Umbilical cord (tissue), 2 donors: ENCODE data around the gene ARHGAP42. TPM values are rescaled to one million over a fixed set of nuclear protein-coding genes. Genes with fewer than 3 reads are reported as not detected.
"Not testable (repeated sequence)": the region's sequence is repeated elsewhere in the genome, so short reads cannot be mapped to it uniquely, and the experiment has no call there.

Source experiments
- DNase-seq: peaks from one replicate; pipeline ENCODE4 v3.0.0-alpha.2; 2015; ENCODE audit warnings: low spot score
- total RNA-seq: library from RNA; depleted of rRNA; stranded (reverse); fragments of >200 nt; gene quantifications from one replicate; pipeline ENCODE4 v1.2.3, GENCODE V29; 2014; ENCODE audit warnings: low replicate concordance; ENCODE audit not compliant: insufficient read depth

ARHGAP42 gene
- total RNA-seq, 1 donor from 2014 or later = 18.5 TPM

GRCh38 chr11:100719809-100720221, 32.7 kb downstream of the ARHGAP42 start:
- peak; percentile 63 for DNase-seq

DNA sequence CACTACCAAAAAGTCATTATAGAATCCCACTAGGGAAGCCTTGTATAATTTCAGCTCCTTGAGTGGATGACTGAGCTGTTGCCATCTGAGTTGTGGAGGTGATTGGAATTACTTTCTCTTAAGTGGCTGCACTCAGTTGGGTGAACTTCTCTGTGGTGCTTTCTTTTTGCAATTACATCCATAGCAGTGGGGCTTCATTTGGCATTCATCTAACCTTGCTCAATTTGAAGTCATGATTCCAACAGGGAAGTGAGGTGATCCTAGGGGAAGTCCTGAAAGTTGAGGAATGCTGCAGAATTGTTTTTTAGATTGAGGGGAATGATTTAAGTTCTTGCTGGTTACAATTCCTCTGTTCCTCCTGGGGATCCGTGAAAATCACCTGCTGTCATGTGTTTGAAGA, 39.6 kb downstream of the ARHGAP42 start:
- no peak for DNase-seq

GRCh38 chr11:100727410-100727809, 40.3 kb downstream of the ARHGAP42 start:
- peak; percentile 29 for DNase-seq

GRCh38 chr11:100730266-100730665, 43.2 kb downstream of the ARHGAP42 start:
- DNase-seq = peak; percentile 47

DNA sequence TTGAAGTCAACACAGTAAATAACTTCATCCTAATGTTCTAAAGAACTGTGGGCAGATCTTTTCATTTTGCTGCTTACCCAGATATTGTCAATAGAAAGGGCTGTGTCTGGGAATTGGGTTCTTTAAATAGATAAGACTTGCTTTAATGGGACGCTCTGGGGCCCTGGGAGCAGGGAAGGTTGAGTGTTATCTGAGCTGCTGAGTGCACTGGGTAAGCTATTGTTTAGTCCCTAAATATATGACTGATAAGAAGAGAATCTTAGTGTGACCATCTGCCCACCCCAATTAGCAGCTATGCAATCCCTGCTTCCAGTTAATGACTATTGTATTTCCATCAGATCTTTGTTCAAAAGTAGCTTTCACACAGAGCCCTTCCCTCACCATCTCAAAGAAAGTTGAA, 44.4 kb downstream of the ARHGAP42 start:
- DNase-seq = no peak

DNA sequence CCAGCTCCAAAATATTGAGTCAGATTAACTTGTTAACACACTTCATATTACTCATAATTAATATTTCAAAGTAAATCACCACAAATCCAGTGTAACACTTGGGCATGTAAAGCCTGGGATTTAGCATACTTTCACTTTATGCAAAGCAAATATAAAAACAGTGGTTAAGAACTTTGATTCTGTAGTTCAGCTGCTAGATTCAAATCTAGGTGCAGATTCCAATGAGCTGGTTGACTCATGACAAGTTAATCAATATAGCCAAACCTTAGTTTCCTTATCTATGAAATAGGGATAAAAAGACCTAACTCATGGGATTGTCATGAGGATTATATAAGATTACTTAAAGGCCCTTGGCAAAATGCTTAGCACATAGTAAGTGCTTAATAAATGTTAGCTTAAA, 45.9 kb downstream of the ARHGAP42 start:
- no peak for DNase-seq

DNA sequence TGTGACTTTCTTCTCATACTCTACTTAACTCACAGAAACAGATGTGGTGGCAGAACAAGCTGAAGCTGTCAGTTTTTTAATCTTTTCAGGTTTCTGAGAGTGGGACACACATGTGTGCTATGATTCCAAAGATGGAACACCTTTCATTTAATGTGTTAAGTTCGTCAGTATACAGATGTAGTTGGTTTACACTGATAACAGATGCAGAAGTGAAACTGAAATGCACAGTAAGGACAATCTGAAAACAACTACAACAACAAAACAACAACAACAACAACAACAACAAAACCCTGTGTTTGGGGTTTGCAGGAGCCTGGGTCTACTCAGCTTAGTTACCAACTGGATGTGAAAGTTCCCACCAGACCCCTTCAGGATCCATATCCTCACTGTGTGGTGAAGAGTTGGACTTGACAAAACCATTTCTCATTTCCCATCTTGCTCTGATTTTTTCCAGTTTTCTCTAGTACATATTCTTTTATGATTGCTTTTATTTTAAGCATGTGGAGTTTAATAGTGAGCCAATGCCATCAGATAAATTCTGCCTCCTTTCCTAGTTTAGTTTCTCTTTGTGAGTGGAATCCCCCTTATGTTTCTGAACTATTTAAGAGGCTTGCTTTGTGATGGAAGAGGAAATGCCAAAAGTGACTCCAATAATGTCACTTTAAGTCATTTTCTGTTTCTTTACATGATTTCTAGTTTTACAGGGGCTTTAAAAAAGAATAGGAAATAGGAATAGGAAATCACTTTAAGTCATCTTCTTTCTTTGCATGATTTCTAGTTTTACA, 47.8 kb downstream of the ARHGAP42 start:
- DNase-seq = no peak

DNA sequence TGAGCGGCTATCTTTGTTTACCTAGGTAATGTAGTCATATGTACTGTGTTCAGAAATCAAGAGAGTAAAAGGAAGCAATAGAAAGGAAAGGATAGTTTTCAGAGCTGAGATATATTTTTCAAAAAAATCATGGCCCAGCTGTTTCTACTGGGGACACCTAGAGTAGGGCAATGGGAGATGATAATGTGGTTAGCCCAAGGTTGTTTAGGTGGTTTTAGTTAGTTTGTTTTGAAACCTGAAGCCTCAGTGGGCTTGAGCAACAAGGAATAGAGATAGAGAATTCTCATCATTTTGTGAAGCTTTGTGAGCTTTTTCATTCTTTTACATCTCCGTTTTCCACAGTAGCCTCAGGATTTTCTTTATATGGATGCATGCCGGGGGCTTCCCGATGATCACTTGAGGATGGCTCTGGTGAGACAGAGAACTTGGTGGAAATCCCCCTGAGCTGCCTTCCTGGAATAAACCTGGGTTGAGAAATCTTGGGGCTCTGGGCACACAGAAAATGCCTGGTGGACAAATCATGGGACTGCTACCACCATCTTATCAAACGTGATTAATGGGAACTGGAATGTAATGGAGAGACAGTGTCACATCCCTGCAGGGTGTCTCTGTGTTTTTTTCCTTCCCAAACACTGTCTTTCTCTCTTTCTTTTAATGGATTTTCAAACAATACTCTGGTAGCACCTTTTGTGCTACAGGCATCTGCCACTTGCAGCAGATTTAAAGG, 49.0 kb downstream of the ARHGAP42 start:
- DNase-seq = no peak

GRCh38 chr11:100738701-100739270, 51.7 kb downstream of the ARHGAP42 start:
- DNase-seq = peak; percentile 58

- peak; percentile 73 for DNase-seq
Measured at GRCh38 chr11:100739666-100740065, 52.6 kb downstream of the ARHGAP42 start.

GRCh38 chr11:100740440-100740839, 53.4 kb downstream of the ARHGAP42 start:
- DNase-seq = peak; percentile 60

GRCh38 chr11:100741866-100742625, 55.0 kb downstream of the ARHGAP42 start:
- DNase-seq = no peak

DNA sequence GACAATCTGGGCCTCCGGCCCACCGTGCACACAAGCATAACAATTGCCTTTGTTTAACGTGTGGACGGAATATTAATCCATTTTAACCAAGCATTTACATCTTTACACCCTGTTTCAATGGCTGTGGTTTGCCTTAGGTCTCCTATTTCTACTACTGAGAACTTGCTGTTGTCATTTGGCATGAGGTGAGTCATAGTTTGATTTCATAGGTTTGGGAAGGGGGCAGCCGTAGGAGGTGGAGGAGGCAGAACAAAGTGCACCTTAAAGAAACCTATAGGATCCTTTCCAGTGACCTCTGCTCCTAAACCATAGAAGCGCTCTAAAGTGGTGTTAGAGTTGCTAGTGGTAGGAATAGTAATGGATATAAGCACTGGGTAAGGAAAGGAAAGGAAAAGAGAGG, 59.4 kb downstream of the ARHGAP42 start:
- no peak for DNase-seq

DNA sequence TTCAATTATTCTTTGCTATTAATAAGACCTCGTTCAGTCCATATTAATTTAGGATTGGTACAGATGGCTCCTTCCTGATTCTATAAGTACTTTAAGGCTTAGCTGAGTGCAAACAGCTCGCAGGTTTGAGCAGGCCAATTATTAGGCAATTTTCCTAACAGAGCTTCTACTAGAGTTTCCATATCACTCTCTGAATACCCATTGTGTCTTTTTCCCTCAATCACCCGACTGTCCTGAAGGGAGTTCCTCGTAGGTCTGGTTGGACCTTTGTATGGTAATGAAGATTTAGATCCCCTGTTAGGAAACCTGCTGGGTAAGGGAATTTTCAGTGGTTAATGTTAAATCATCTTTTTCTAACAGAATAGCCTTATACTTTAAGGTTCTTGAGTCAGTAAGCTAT, 61.1 kb downstream of the ARHGAP42 start:
- DNase-seq = no peak

DNA sequence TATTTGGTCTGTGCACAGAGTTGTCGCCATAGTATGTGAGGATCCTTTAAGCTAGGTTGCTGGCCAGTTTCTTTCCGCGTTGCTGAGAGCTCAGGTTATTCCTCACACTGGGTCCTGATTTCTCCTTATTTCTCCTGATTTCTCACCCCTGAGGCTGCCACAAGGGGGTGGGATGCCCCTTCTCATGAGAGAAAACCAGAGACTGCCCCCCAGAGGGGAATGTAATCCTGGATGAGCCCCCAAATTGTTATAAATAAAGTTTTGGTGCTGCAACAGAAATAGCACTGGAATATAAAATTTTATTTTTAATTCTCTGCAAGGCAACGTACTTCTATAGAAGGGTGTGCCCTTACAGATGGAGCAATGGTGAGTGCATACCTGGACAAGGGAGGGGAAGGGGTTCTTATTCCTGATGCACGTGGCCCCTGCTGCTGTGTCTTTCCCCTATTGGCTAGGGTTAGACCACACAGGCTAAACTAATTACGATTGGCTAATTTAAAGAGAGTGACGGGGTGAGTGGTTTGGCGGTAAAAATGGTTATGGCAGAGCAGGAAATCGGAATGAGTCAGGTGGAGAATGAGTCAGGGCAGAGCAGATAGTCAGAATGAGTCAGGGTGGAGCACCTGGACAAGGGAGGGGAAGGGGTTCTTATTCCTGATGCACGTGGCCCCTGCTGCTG, 62.9 kb downstream of the ARHGAP42 start:
- not testable (repeated sequence) for DNase-seq

- DNase-seq = not testable (repeated sequence)
Measured at GRCh38 chr11:100750566-100750891, 63.4 kb downstream of the ARHGAP42 start.

DNA sequence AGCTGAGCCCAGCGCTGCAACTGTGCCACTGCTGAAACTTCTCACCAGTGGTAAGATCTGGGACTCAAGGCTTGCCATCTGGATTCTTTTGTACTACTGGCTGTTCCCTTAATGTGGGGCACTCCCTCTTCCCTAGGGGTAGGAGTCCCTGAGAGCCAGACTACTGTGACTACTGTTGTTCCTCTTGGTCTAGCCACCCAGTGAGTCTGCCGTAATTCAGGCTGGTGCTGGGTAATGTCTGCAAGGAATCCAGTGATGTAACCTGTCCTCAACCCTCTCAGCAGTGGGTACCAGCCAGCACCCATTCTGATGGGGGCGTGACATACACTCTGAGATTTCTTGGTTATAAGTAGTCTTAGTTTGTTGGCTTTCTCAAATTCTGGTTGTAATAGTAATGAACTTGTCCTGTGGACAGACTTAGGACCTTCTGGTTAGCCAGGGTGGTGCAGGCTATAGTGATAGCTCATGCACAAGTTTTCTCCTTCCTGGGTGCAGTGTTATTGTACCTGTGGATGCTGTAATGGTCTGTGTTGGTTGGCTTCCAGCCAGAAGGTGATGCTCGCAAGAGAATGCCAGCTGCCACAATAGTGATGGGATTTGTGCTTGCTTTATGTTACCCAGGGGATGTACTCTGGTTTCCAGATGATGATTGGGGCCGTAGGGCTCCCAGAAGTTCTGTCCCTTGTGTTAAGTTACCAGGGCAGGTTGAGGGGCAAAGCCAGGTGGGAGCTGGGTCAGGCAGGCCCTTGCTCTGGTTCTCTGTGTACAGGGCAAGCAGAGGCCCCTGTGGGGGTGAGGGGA, 65.5 kb downstream of the ARHGAP42 start:
- no peak for DNase-seq

DNA sequence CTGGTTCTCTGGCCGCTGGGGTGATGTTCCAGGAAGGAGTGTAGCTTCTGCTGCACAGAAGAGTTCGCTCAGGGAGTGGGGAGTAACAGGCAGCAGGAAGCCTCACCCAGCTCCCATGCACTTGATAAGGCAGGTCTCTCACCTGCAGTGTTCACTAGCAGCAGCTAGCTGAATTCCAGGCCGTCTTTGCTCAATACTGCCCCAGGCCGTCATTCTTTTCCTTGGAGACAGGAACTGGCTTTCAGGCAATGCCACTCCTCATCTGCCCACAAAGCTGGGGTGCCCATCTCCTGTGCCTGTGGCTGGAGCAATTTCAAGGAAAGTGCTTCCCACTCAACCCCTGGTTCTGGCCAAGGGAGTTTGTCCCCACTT, 66.1 kb downstream of the ARHGAP42 start:
- DNase-seq = no peak

DNA sequence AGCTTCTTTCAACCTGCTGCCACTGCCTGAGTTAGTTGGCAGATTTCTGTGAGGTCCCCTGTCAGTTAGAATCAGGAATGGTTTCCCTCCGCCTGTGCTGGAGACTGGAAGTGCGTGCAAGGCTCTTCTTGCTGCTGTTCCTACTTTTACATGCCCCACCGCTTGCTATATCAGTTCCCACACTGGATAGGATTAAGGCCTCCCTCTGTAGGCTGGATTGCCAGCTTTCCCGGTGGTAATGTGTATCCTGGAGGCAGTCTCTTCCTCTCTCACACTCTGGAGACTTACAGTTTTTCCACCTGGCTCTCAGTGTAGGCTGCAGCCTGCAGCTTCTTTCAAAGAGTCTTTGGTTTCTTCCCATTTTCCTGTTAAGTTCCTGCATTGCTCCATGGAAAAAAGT, 66.5 kb downstream of the ARHGAP42 start:
- peak; percentile 56 for DNase-seq

DNA sequence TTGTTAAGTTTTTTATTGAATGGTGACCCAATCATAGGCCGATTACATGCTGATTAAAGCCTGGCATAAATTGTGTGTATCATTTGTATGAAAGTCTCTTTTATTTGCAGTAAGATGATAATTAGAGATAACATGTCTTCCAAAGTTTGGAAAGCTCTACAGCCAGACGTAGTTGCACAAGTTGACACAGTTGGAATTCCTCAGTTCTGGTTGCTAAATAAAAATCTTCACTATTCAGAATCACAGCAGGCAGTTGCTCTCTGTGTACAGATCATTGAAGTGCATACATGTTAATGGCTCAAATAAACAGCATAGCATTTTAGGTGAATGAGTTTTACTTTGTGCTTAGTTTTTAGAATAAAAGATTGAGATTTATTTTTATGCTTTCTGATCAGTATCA, 69.5 kb downstream of the ARHGAP42 start:
- DNase-seq = peak; percentile 50

GRCh38 chr11:100757646-100758045, 70.6 kb downstream of the ARHGAP42 start:
- no peak for DNase-seq
